IMR-90 (cell line): ENCODE measurements around the gene FXYD6. TPM values are rescaled to one million over a fixed set of nuclear protein-coding genes. Genes with fewer than 3 reads are reported as not detected.
"Not testable (repeated sequence)": the region's sequence is repeated elsewhere in the genome, so short reads cannot be mapped to it uniquely, and the experiment has no call there.

Source experiments
- ATAC-seq: fragments of 200-7000 bp; cut with Tn5 transposase; 2 replicates; pipeline ENCODE4 v1.9.1; 2020; ENCODE audit warnings: low read depth, mild to moderate bottlenecking, moderate library complexity
- BruUV-seq: library from RNA; stranded (reverse); fragments of 400-500 nt; replicated peaks from 2 replicates; lab custom pipeline; 2021; lab: Mats Ljungman, UMichigan
- CTCF ChIA-PET: fragments of 300-600 bp; formaldehyde crosslinking; extraction: SDS; loops from one replicate; lab custom pipeline; 2021; ENCODE audit warnings: antibody characterized with exemption; lab: Yijun Ruan, JAX
- POLR2A ChIA-PET: fragments of 300-600 bp; sonication (Branson Sonifier 250); formaldehyde crosslinking; loops from one replicate; lab custom pipeline; 2022; ENCODE audit warnings: antibody characterized with exemption; ENCODE audit not compliant: unreplicated experiment; lab: Charles Lee
- DNase-seq: peaks from one replicate; pipeline ENCODE4 v3.0.0; 2013
- H2AFZ ChIP-seq: replicated peaks from 2 replicates; pipeline ENCODE3; 2013; ENCODE audit warnings: low read length, mild to moderate bottlenecking; ENCODE audit not compliant: poor library complexity
- H2AK5ac ChIP-seq: 2 replicates; pipeline ENCODE4 v1.6.1; 2013; ENCODE audit warnings: low read depth, low read length, inconsistent platforms
- H2AK9ac ChIP-seq: replicated peaks from 2 replicates; pipeline ENCODE3; 2013; ENCODE audit warnings: mild to moderate bottlenecking, low read depth, low read length, moderate library complexity; ENCODE audit not compliant: poor library complexity
- H2BK120ac ChIP-seq: 2 replicates; pipeline ENCODE4 v1.6.1; 2013; ENCODE audit warnings: low read depth, low read length, inconsistent platforms
- H2BK15ac ChIP-seq: 3 replicates; pipeline ENCODE4 v1.6.1; 2013; ENCODE audit warnings: low read depth, low read length, inconsistent platforms
- H2BK20ac ChIP-seq: 2 replicates; pipeline ENCODE4 v1.6.1; 2013; ENCODE audit warnings: low read depth, mild to moderate bottlenecking, inconsistent platforms, low read length, moderate library complexity
- H2BK5ac ChIP-seq: 2 replicates; pipeline ENCODE4 v1.6.1; 2013; ENCODE audit warnings: mild to moderate bottlenecking, low read depth, low read length, inconsistent platforms; ENCODE audit not compliant: poor library complexity, severe bottlenecking
- H3K14ac ChIP-seq: replicated peaks from 2 replicates; pipeline ENCODE4 v1.6.1; 2013; ENCODE audit warnings: low read depth, low read length, inconsistent platforms
- H3K18ac ChIP-seq: 2 replicates; pipeline ENCODE4 v1.6.1; 2013; ENCODE audit warnings: low read depth, low read length, control low read depth
- H3K23ac ChIP-seq: 2 replicates; pipeline ENCODE4 v1.6.1; 2013; ENCODE audit warnings: low read depth, low read length, inconsistent platforms
- H3K27ac ChIP-seq: 2 replicates; pipeline ENCODE4 v1.5.1; 2013; ENCODE audit warnings: mild to moderate bottlenecking, control low read depth, low read length; ENCODE audit not compliant: insufficient read depth
- H3K27me3 ChIP-seq: 2 replicates; pipeline ENCODE4 v1.6.1; 2013; ENCODE audit warnings: low read length; ENCODE audit not compliant: control insufficient read depth, insufficient read depth
- H3K36me3 ChIP-seq: 2 replicates; pipeline ENCODE4 v1.6.1; 2013; ENCODE audit warnings: low read length, mixed read lengths; ENCODE audit not compliant: control insufficient read depth, insufficient read depth
- H3K4ac ChIP-seq: 2 replicates; pipeline ENCODE4 v1.6.1; 2013; ENCODE audit warnings: low read depth, low read length, inconsistent platforms
- H3K4me1 ChIP-seq: 2 replicates; pipeline ENCODE4 v1.6.1; 2013; ENCODE audit warnings: low read length, mixed read lengths; ENCODE audit not compliant: control insufficient read depth, insufficient read depth
- H3K4me2 ChIP-seq: 2 replicates; pipeline ENCODE4 v1.6.1; 2013; ENCODE audit warnings: low read depth, mild to moderate bottlenecking, control low read depth, low read length, moderate library complexity
- H3K4me3 ChIP-seq: 2 replicates; pipeline ENCODE4 v1.5.1; 2013; ENCODE audit warnings: low read depth, mild to moderate bottlenecking, control low read depth, low read length, moderate library complexity; ENCODE audit not compliant: insufficient read depth
- H3K56ac ChIP-seq: 2 replicates; pipeline ENCODE4 v1.6.1; 2013; ENCODE audit warnings: low read length, inconsistent platforms; ENCODE audit not compliant: insufficient read depth; ENCODE audit errors: extremely low read depth
- H3K79me1 ChIP-seq, 2 experiments: 2 replicates each; pipeline ENCODE4 v1.6.1; 2013; ENCODE audit warnings: low read length in 2 of 2, inconsistent platforms in 1 of 2, low read depth in 1 of 2
- H3K9ac ChIP-seq: 2 replicates; pipeline ENCODE4 v1.6.1; 2013; ENCODE audit warnings: low read depth, low read length, control low read depth
- H3K9me1 ChIP-seq: 2 replicates; pipeline ENCODE4 v1.6.1; 2013; ENCODE audit warnings: low read length, inconsistent platforms; ENCODE audit not compliant: insufficient read depth
- H3K9me3 ChIP-seq: 2 replicates; pipeline ENCODE4 v1.6.1; 2013; ENCODE audit warnings: low read length; ENCODE audit not compliant: control insufficient read depth, insufficient read depth
- H4K20me1 ChIP-seq: 2 replicates; pipeline ENCODE4 v1.6.1; 2013; ENCODE audit warnings: low read length, inconsistent platforms; ENCODE audit not compliant: insufficient read depth
- H4K5ac ChIP-seq: 2 replicates; pipeline ENCODE4 v1.6.1; 2013; ENCODE audit warnings: mild to moderate bottlenecking, low read depth, low read length, control low read depth
- H4K8ac ChIP-seq, 2 experiments: 2 replicates each; pipeline ENCODE4 v1.6.1; 2013; ENCODE audit warnings: low read depth in 2 of 2, low read length in 2 of 2, control low read depth in 1 of 2, inconsistent platforms in 1 of 2
- H4K91ac ChIP-seq: 2 replicates; pipeline ENCODE4 v1.6.1; 2013; ENCODE audit warnings: low read depth, low read length, inconsistent platforms; ENCODE audit not compliant: insufficient read depth
- WGBS, 2 experiments: methylation state at CpG; one replicate each; pipeline versions ENCODE4 v1.1.5 to v1.1.7; 2013; ENCODE audit warnings: missing lambda C conversion rate in 2 of 2; ENCODE audit not compliant: insufficient read length in 1 of 2; ENCODE audit errors: extremely low coverage in 2 of 2; 5-methylcytosine and 5-hydroxymethylcytosine counted together
- dilution Hi-C: fragments of 300-500 bp; cut with HindIII; formaldehyde crosslinking; loops from one replicate; pipeline ENCODE4 v1.14.3; 2018; ENCODE audit warnings: low sequenced_read_pairs; ENCODE audit not compliant: unreplicated experiment
- in situ Hi-C: fragments of 300-500 bp; cut with MboI; formaldehyde crosslinking; loops from 3 replicates; pipeline ENCODE4 v1.14.3; 2019; ENCODE audit warnings: low sequenced_read_pairs, inconsistent platforms, mixed read lengths
- intact Hi-C: fragments of 100-400 bp; cut with micrococcal nuclease; formaldehyde crosslinking; loops from 2 replicates; pipeline ENCODE4 v1.10.0; 2022
- polyA plus RNA-seq, 3 experiments: library from polyadenylated mRNA; depleted of rRNA; stranded (reverse); fragments of >200 nt; gene quantifications; 2 replicates each; pipeline ENCODE4 v1.2.3, GENCODE V29; 2012; ENCODE audit warnings: low replicate concordance in 1 of 3
- total RNA-seq: library from RNA; depleted of rRNA; stranded (reverse); fragments of >200 nt; gene quantifications from 2 replicates; pipeline ENCODE4 v1.2.3, GENCODE V29; 2012

The FXYD6 gene
- total and polyA plus RNA-seq, 2 of the 4 experiments (the other 2 are of a cell fraction) = 0.32 TPM; not detected in 1

DNA sequence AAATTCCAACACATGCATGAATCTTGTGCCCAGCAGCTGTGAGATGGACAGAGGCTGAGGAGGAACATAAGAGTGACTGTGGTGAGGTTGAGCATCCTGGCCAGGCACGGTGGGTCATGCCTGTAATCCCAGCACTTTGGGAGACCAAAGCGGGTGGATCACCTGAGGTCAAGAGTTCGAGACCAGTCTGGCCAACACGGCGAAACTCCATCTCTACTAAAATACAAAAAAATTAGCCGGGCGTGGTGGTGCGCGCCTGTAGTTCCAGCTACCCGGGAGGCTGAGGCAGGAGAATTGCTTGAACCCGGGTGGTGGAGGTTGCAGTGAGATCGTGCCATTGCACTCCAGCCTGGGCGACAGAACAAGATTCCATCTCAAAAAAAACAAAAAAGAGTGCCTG is 10.9 kb downstream of the FXYD6 start:
- H2BK5ac ChIP-seq, H3K4ac ChIP-seq, H3K4me3 ChIP-seq, H3K4me1 ChIP-seq, H4K20me1 ChIP-seq, intact Hi-C loops, H2AFZ ChIP-seq, in situ Hi-C loops, dilution Hi-C loops, H3K4me2 ChIP-seq, H2BK120ac ChIP-seq, H3K9me3 ChIP-seq, BruUV-seq, H3K79me1 ChIP-seq, H3K36me3 ChIP-seq, H4K5ac ChIP-seq, H3K14ac ChIP-seq, H3K9ac ChIP-seq, H2AK9ac ChIP-seq, ATAC-seq, H3K23ac ChIP-seq, H2AK5ac ChIP-seq, H3K56ac ChIP-seq, H3K27me3 ChIP-seq, H3K18ac ChIP-seq, H4K8ac ChIP-seq, H4K91ac ChIP-seq, H3K9me1 ChIP-seq, H3K27ac ChIP-seq, POLR2A ChIA-PET, DNase-seq, H2BK15ac ChIP-seq, H2BK20ac ChIP-seq: not testable (repeated sequence)
- CTCF ChIA-PET = interaction anchor here (0.6 kb wide), 1 partner anchor 79 kb away, joined by 3 read pairs; no protein-coding TSS in a partner anchor
- 83% methylated on average over 5 of the region's 13 CpGs; no CpG with 5 or more reads in 1 of the 2 experiments for WGBS, 2 experiments
